ENCODE data around the gene TXNDC17.

GRCh38 chr17:6684881-6685767 lies 44.3 kb downstream of the TXNDC17 start:
- TF ChIP-seq POLR2A (IDR thresholded peaks at IDR 0.05; ENCODE audit: low read depth, low read length) (no peak), MXI1 (IDR thresholded peaks at IDR 0.05; ENCODE audit: borderline replicate concordance, low read depth, low read length) (no peak), ELK1 (IDR thresholded peaks at IDR 0.05; ENCODE audit: borderline replicate concordance, low read depth, low read length) (no peak), BHLHE40 (IDR thresholded peaks at IDR 0.05; ENCODE audit: low read depth, low read length) (no peak), FOS (IDR thresholded peaks at IDR 0.05; ENCODE audit: low read depth, low read length) (no peak), NFE2L2 (IDR thresholded peaks at IDR 0.05; ENCODE audit: low read depth, low read length) (no peak), MAFK (IDR thresholded peaks at IDR 0.05; ENCODE audit: low read depth, low read length) (no peak), RFX5 (IDR thresholded peaks at IDR 0.05; ENCODE audit: low read depth, low read length) (no peak)
- TF ChIP-seq, protein P1, sequence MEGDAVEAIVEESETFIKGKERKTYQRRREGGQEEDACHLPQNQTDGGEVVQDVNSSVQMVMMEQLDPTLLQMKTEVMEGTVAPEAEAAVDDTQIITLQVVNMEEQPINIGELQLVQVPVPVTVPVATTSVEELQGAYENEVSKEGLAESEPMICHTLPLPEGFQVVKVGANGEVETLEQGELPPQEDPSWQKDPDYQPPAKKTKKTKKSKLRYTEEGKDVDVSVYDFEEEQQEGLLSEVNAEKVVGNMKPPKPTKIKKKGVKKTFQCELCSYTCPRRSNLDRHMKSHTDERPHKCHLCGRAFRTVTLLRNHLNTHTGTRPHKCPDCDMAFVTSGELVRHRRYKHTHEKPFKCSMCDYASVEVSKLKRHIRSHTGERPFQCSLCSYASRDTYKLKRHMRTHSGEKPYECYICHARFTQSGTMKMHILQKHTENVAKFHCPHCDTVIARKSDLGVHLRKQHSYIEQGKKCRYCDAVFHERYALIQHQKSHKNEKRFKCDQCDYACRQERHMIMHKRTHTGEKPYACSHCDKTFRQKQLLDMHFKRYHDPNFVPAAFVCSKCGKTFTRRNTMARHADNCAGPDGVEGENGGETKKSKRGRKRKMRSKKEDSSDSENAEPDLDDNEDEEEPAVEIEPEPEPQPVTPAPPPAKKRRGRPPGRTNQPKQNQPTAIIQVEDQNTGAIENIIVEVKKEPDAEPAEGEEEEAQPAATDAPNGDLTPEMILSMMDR (conservative IDR thresholded peaks at IDR 0.05; ENCODE audit: low read depth, low read length): no peak

All from IMR-90 (cell line).